HG03095 (cell line): ENCODE results near the gene CYTH4.

ENCODE experiments used
- ATAC-seq: cut with Tn5 transposase; IDR thresholded peaks from one replicate; pipeline ENCODE4 v1.9.1; 2021; ENCODE audit warnings: moderate library complexity; ENCODE audit not compliant: unreplicated experiment

Gene CYTH4

GRCh38 chr22:37343348-37343747 is 61.0 kb downstream of the CYTH4 start:
- no peak for ATAC-seq

DNA sequence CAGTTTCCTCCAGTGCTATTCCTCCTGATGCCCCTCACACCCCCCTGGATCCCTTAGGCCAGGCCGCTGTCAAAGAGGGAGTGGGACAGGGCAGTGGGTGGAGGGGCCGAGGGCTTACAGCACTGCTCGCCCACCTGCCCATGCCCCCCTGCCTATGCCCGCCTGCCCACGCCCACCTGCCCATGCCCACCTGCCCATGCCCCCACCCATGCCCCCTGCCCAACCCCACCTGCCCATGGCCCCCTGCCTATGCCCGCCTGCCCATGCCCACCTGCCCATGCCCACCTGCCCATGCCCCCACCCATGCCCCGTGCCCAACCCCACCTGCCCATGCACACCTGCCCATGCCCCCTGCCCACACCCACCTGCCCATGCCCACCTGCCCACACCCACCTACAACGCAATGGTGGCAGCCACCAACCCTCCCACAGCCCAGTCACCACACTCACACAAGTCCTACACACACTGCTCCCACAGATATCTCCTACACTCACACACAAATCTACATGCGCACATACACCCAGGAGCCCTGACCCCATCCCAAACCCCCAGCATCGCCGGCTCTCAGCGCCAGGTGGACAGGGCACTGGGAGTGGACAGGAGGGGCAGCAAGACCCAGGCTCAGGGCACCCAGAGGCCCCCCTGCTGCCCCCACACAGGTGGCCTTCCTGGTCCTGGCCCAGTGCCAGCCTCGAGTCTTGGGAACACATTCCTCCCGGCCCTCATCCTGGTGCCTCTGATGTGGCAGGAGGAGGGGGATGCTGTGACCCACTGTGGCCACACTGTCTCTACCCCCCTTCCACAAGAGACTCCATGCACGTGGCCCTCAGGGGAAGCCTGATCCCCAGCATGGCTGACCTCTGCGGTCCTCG is 61.8 kb downstream of the CYTH4 start:
- ATAC-seq, result no peak

DNA sequence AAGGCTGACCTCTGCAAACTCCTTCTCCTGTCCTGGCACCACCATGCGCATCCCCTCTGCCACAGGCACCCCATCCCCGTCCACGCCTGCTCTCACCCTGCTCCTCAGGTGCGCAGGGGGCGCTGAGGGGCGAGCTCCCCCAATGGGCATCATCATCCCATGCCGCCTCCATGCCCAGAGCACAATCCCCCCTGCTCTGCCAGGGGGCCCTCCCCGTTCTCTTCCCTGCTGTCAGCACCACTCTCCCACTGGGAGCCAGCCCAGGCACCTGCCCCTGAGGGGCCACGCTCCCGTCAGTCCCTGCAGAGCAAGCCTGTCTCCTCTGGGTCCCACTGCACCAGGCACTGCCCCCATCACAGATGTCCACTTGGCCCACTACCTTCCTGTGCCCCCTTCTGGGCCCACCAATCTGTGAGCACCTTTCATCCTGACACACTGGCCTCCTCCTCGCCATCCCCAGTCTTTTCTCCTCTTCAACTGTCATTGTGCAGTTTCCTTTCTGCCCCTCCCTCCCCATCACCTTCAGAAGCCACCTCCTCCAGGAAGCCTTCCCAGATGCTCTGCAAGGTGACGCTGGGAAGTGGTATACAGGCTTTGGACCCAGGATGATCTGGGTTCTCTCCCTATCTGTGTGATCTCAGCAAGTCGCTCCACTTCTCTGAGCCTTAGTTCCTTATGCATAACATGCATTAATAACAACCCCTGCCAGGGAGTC is 62.6 kb downstream of the CYTH4 start:
- ATAC-seq, result no peak

DNA sequence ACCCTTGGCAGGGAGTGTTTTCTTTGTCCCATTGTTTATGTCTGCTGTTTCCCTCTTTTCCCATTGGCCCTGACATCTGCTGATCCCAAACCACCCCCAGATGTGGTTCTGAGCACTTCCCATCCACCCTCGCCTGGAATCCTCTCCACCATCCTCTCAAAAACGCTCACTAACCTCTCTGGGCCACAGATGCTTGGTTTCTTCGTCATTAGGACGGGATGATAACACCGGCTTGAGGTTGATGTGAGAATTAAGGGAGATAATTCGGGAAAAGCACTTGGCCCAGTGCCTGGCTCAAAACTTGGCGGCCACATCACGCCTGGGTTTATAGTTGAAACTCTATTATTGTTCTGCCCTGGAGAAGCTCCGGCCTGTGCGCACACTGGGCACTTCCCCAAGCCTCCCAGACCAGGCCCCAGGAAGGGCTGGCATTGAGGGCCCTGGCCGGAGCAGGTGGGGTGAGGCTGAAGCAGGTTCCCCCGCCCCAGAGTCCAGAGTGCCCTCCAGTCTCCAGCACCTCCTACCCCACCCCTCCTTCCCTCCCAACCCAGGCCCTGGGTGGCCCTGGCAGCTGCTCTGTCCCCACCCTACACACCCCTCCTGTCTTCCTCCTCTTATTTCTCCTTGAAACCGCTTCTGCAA is 63.7 kb downstream of the CYTH4 start:
- no peak for ATAC-seq

DNA sequence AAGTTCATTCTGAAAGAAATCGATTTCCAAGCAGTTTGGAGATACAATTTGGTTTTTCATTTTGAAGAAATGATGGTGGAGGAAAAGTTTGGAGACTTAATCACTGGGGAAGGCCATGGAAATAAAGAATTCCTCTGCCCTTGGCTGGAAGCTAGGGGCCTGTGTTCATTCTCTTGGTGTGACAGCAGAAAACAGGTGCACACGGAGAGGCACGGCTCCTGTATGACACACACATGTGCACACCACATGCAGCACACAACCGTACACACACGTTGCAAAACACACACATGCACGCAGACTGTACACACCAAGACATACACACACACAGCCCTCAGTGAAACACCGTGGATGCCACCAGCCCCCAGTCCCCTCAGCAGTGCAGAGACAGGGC is 64.2 kb downstream of the CYTH4 start:
- no peak for ATAC-seq

DNA sequence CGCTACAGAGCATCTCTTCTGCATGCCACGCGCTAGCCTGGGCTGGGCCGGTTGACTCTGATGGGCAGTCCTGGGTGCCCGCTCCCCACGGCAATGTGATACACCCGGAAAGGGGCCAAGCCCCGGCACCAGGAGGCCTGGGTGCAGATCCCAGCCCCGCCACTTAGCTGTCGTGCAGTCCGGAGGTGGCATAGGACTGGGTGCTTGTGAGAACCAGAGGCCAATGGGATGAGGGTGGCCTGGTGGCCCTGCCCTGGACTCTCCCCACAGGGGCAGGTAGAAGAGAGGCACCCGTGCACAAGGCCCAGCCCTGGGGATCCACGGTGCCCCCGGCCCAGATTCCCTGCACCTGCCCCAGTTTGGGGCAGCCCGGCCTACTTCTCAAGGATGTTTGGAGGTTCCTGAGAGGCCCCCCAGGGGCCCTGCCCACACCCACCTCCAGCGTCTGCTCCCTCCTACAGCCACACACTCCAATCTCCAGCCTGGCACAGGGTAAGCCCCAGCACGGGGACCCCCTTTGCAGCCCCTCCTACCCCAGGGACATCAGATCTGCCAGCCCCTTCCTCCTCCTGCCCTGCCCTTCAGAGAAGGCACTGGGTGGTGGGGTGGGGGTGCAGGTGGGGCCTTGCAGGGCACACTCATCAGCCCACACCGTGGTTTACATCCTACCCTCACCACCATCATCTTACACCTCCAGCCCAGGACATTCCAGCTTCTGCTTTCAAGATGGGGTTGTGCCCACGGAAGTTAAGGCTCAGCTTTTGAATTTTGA is 66.9 kb downstream of the CYTH4 start:
- ATAC-seq, result no peak

- ATAC-seq, result no peak
Measured at GRCh38 chr22:37351232-37351631, 68.9 kb downstream of the CYTH4 start.

DNA sequence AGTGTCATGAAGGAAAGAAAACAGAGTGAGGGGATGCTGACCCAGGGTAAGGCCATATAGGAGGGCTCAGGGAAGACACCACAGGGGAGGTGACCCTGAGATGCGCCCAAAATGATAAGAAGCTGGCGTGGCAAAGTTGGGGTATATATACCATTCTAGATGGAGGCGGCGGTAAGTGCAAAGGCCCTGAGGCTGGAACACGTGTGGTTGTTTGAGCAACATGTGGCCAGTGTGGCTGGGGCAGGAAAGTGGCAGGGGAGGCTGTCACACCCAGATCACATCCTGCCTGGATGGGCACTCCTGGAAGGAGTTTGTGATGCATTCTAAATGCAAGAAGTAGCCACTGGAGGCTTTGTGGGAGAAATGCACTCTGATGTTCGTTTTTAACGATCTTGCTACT is 70.2 kb downstream of the CYTH4 start:
- no peak for ATAC-seq

GRCh38 chr22:37353839-37354238 is 71.5 kb downstream of the CYTH4 start:
- no peak for ATAC-seq

DNA sequence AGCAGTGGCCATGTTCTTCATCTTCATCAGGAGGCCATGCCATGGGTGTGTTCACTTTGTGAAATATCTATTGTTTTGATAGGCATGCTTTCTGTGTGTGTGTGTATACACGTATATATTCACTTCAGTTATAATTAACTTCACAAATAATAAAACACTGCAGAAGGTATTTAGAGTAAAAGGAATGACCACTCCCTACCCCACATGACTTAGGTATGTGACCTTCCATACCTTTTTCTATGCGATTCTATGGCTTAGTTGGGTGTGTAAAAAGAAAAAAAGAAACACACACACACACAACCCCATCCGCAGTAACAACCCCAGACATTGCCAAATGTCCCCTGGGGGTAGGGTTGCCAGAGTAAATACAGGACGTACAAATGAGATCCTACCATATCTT is 72.0 kb downstream of the CYTH4 start:
- ATAC-seq, result no peak

GRCh38 chr22:37354670-37355069 is 72.4 kb downstream of the CYTH4 start:
- no peak for ATAC-seq

- no peak for ATAC-seq
Measured at GRCh38 chr22:37355174-37355573, 72.9 kb downstream of the CYTH4 start.

DNA sequence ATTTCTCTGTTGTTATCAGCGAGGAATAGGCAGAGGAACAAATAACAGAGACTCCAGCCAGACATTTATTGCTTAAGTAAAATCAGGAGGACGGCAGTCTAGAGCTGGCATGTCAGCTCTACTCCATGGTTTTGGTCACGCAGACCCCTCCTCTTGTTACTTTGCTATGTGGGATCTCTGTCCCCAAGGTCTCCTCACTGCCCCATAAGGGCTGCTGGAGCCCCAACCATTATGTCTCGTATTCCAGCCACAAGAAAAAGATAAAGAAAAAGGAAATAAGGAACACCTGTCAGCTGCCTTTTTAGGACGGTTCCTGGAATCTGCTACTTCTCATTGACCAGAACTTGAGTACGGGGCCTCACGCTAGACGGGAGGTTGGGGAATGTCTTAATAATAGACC is 74.6 kb downstream of the CYTH4 start:
- no peak for ATAC-seq

- ATAC-seq, result no peak
Measured at GRCh38 chr22:37357446-37358075, 75.3 kb downstream of the CYTH4 start.

DNA sequence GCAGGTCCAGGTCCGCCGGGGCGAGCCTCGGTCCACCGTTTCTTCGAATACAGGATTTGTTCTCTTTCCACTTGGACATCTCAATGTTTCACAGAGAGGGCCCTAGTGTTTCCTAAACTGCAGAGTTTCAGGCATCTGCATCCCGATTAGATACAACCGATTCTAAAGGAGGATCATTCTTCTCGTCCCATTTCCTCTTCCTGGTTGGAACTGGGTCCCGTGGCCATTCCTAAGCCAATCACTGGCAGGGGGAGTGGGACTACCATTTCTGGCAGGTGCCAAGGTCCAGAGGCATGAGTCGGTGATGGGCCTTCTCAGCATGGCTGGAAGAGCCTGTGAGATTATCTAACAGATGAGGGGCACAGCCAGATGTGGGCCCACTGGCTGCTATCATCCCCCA is 76.1 kb downstream of the CYTH4 start:
- ATAC-seq, result no peak

- no peak for ATAC-seq
Measured at GRCh38 chr22:37358917-37359316, 76.6 kb downstream of the CYTH4 start.

GRCh38 chr22:37362621-37363020 is 80.3 kb downstream of the CYTH4 start:
- no peak for ATAC-seq

- no peak for ATAC-seq
Measured at GRCh38 chr22:37363261-37363992, 81.1 kb downstream of the CYTH4 start.
